Measurements from ENCODE around the gene SELE.

Gene SELE

DNA sequence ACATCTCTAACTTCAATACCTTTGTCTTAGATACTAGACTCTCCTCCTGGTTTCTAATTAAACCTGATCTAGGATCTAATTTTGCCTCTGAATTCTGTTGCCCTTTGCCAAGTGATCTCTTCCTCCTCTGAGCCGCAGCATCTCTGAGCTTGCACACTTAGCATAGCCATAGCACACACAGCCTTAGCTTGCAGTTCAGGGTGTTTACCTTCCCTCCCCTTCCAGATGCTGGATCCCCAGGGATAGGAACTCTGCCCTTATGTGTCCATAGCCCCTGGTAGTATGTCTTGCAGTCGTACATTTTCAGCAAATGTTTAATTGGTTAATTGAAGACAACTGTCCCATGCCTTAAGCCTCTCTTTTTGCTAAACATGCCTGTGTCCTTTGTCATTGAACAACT lies 52.7 kb downstream of the SELE start:
- no peak for DNase-seq

DNA sequence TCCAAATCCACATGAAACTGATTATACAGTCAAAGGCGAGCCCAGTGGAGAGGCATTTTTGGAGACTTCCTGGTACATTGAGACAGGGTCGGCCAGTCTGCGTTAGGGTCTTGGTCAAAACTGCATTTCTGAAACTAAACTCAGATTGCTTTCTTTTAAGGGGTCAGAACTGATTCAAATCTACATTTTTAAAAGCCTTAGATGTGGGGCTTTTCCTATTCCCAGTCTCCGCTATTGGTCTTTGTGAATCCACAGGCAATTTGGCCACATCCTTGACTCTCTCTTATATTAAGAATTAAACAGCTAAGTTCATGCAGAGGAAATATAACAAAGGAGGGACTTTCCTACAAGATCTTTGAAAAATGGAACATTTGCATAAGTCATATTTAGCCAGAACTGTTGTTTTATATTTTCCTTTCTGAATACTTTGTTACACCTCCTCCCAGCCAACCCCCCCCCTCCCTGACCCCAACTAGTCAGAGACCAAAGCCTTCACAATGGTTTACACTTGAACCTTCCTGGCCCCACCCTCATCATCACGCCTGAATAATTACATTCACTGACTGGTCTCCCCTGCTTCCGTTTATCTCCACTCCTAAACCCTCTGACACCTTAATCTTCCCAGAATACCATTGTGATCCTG lies 53.4 kb downstream of the SELE start:
- DNase-seq: no peak

DNA sequence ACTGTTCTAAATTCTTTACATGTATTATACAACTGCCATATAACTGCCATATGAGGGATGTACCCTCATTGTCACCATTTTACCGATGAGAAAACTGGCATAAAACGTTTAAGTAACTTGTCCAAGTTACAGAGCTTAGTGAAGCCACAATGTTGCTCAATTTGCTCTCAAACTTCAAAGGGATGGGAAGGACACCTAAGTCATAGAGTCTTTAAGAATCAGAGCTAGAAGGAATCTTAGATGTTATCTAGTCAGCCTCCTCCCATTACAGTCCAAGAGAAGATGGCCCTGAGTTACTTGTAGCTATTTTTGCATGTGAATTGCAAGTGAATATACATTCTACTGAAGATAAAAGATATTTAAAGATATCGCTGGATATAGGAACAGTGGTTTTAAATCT lies 54.2 kb downstream of the SELE start:
- DNase-seq: no peak

DNA sequence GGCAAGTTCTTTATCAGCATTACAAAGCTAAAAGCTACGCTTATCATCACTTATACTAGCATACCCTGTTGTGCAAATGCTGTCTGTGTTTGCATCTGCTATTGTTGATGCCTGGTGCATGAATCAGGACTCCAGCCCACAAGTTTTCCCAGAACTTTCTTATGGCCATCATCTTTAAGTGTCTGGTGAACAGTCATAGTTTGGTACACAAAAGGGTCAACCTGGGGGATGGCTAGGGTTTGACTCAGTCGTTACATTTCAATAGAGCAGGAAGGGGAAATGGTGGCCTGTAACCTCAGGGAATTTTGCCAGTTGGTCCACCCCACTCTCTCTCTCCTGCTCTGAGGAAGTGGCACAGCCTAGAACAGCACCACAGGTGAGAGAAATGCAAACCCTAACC lies 57.9 kb downstream of the SELE start:
- DNase-seq: no peak

Data from C1 segment of cervical spinal cord (tissue), 14 donors.